ENCODE results near the gene PKIG. TPM values are rescaled to one million over a fixed set of nuclear protein-coding genes. Genes with fewer than 3 reads are reported as not detected.
A peak's percentile ranks its signal among the peaks of the same experiment; 100 is the strongest.

PKIG gene
- total RNA-seq, 1 experiment from 2014 or later: 66.3 TPM

GRCh38 chr20:44600301-44600700 is 17.9 kb downstream of the PKIG start:
- Histone ChIP-seq H3K36me3 (ENCODE audit: control insufficient read depth, insufficient read depth, low read length) (no peaks in the 10 kb centered on the region), H3K27ac (ENCODE audit: low read length) (peak overlapping the region; percentile 60; the same call in 1 of the 2 replicates), H3K4me1 (ENCODE audit: control insufficient read depth, insufficient read depth, low read length) (peaks cover 21% of the 10 kb centered on the region), H3K27me3 (ENCODE audit: control insufficient read depth, insufficient read depth, low read length) (no peaks in the 10 kb centered on the region), H3K4me3 (ENCODE audit: low read depth in 2 of 2, low read length in 2 of 2) (no peak overlapping the region), H3K9me3 (ENCODE audit: control insufficient read depth, insufficient read depth, low read depth, low read length) (no peaks in the 10 kb centered on the region)
- ATAC-seq: no peak
- in situ Hi-C loops (cut with HindIII; ENCODE audit: low pct_unique_long_range_greater_than_20kb, low sequenced_read_pairs): no loop called here
- DNase-seq (ENCODE audit: low read depth, low spot score): no peak
- no TSS peak for BruUV-seq (replicated peaks)
- POLR2A ChIA-PET: interaction anchor here (1.0 kb wide), 1 partner anchor 40 kb away, joined by 9 read pairs; no protein-coding TSS in a partner anchor
- intact Hi-C loops (cut with micrococcal nuclease; ENCODE audit: unreplicated experiment): loop anchor here (5.0 to 10.0 kb wide), 3 partner anchors 66 to 386 kb away; partner anchors contain the start of gene OSER1
- CTCF ChIA-PET: no interaction called here
- TF ChIP-seq REST (IDR thresholded peaks at IDR 0.05; ENCODE audit: insufficient read depth in 1 of 2, low read depth in 2 of 2, low read length in 1 of 2) (no peak), SIN3A (IDR thresholded peaks at IDR 0.05; ENCODE audit: borderline replicate concordance, insufficient read depth, low read depth, low read length) (no peak), POLR2AphosphoS5 (IDR thresholded peaks at IDR 0.05; ENCODE audit: low read depth, low read length) (no peak), TCF7L2 (IDR thresholded peaks at IDR 0.05; ENCODE audit: low read depth, low read length) (no peak)
- TF ChIP-seq, protein P1, sequence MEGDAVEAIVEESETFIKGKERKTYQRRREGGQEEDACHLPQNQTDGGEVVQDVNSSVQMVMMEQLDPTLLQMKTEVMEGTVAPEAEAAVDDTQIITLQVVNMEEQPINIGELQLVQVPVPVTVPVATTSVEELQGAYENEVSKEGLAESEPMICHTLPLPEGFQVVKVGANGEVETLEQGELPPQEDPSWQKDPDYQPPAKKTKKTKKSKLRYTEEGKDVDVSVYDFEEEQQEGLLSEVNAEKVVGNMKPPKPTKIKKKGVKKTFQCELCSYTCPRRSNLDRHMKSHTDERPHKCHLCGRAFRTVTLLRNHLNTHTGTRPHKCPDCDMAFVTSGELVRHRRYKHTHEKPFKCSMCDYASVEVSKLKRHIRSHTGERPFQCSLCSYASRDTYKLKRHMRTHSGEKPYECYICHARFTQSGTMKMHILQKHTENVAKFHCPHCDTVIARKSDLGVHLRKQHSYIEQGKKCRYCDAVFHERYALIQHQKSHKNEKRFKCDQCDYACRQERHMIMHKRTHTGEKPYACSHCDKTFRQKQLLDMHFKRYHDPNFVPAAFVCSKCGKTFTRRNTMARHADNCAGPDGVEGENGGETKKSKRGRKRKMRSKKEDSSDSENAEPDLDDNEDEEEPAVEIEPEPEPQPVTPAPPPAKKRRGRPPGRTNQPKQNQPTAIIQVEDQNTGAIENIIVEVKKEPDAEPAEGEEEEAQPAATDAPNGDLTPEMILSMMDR (IDR thresholded peaks at IDR 0.05): no peak

GRCh38 chr20:44600758-44601201 is 18.4 kb downstream of the PKIG start:
- CTCF ChIA-PET: no interaction called here
- DNase-seq (ENCODE audit: low read depth, low spot score) (no peak), ATAC-seq (no peak)
- peaks cover 18% of the 10 kb centered on the region for H3K4me1 ChIP-seq (ENCODE audit: control insufficient read depth, insufficient read depth, low read length)
- H3K36me3 ChIP-seq (ENCODE audit: control insufficient read depth, insufficient read depth, low read length): no peaks in the 10 kb centered on the region
- H3K27ac ChIP-seq (ENCODE audit: low read length): peak overlapping the region; percentile 29
- POLR2A ChIA-PET: interaction anchor here (1.0 kb wide), 1 partner anchor 40 kb away, joined by 9 read pairs; no protein-coding TSS in a partner anchor
- TF ChIP-seq, protein P1 (IDR thresholded peaks at IDR 0.05): no peak
- no peak for TF ChIP-seq POLR2AphosphoS5 (IDR thresholded peaks at IDR 0.05; ENCODE audit: low read depth, low read length)
- no peak for TF ChIP-seq TCF7L2 (IDR thresholded peaks at IDR 0.05; ENCODE audit: low read depth, low read length)
- TF ChIP-seq REST (IDR thresholded peaks at IDR 0.05; ENCODE audit: insufficient read depth in 1 of 2, low read depth in 2 of 2, low read length in 1 of 2): no peak
- TF ChIP-seq SIN3A (IDR thresholded peaks at IDR 0.05; ENCODE audit: borderline replicate concordance, insufficient read depth, low read depth, low read length): no peak
- no peaks in the 10 kb centered on the region for H3K9me3 ChIP-seq (ENCODE audit: control insufficient read depth, insufficient read depth, low read depth, low read length)
- in situ Hi-C loops (cut with HindIII; ENCODE audit: low pct_unique_long_range_greater_than_20kb, low sequenced_read_pairs) (no loop called here), intact Hi-C loops (cut with micrococcal nuclease; ENCODE audit: unreplicated experiment) (loop anchor here (5.0 to 10.0 kb wide), 3 partner anchors 66 to 386 kb away; partner anchors contain the start of gene OSER1)
- BruUV-seq (replicated peaks): no TSS peak
- H3K4me3 ChIP-seq (ENCODE audit: low read depth in 2 of 2, low read length in 2 of 2): no peak overlapping the region
- no peaks in the 10 kb centered on the region for H3K27me3 ChIP-seq (ENCODE audit: control insufficient read depth, insufficient read depth, low read length)

Measured in Panc1 (cell line).